ENCODE measurements around the gene RUFY4. TPM values are rescaled to one million over a fixed set of nuclear protein-coding genes. Genes with fewer than 3 reads are reported as not detected.

The RUFY4 gene
- total and polyA plus RNA-seq, 2 experiments from 2014 or later = 0.27 TPM; not detected in 1

DNA sequence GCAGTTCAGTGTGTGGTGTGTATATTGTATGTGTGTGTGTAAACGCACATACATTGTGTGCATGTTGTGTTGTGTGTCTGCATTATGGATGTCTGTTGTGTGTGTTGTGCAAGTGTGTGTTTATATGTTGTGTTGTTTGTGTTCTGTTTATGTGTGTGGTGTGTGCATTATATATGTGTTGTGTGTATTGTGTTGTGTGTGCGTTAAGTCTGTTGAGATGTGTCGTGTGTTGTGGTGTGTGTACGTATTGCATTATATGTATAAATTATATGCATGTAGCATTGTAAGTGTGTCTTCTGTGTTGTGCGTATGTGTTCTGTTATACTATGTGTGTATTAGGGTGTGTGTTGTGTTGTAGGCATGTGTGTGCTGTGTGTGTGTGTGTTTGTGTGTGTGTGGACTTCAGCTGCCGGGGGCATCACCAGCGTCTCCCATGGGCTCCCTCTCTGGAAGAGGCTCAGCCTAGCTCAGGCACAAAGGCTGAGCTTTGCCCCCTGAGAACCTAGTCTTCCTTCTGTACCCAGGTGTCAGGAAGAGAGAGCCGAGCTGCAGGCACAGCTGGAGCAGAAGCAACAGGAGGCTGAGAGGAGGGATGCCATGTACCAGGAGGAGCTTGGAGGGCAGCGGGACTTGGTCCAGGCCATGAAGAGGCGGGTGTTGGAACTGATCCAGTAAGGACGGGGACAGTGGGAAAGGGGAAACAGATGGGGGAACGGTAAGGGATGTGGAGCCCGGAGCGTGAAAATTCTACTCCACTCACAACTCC lies 13.7 kb downstream of the RUFY4 start:
- H3K4me1 ChIP-seq (ENCODE audit: insufficient read depth) = no peaks in the 10 kb centered on the region
- DNase-seq (ENCODE audit: low spot score) = no peak
- Mint-ChIP-seq H3K4me3 (no peak overlapping the region), H3K27ac (no peak overlapping the region), H3K27me3 (ENCODE audit: insufficient read depth, low read depth, poor library complexity) (peaks cover 6% of the 10 kb centered on the region), H3K4me1 (no peaks in the 10 kb centered on the region), H3K9me3 (peaks cover 10% of the 10 kb centered on the region; the same call in 2 of the 3 replicates), H3K36me3 (ENCODE audit: low read depth) (no peaks in the 10 kb centered on the region)
- no peaks in the 10 kb centered on the region for H3K36me3 ChIP-seq (ENCODE audit: insufficient read depth)
- no peak for TF ChIP-seq JUNB (IDR thresholded peaks at IDR 0.05; ENCODE audit: unreplicated experiment)
- no peak overlapping the region for H3K4me2 ChIP-seq
- no peaks in the 10 kb centered on the region for H3F3A ChIP-seq (replicated peaks; ENCODE audit: low read depth)
- H3K27me3 ChIP-seq (ENCODE audit: insufficient read depth) = no peaks in the 10 kb centered on the region
- no peak overlapping the region for H2AFZ ChIP-seq
- H3K9me2 ChIP-seq (ENCODE audit: insufficient read depth) = peaks cover 8% of the 10 kb centered on the region; the same call in 1 of the 2 replicates
- no peak overlapping the region for H3K27ac ChIP-seq (ENCODE audit: low read depth)
- H3K79me2 ChIP-seq (replicated peaks; ENCODE audit: insufficient read depth) = no peaks in the 10 kb centered on the region
- ATAC-seq = no peak
- no peaks in the 10 kb centered on the region for H4K20me1 ChIP-seq (replicated peaks; ENCODE audit: insufficient read depth)
- no peak overlapping the region for H3K4me3 ChIP-seq

DNA sequence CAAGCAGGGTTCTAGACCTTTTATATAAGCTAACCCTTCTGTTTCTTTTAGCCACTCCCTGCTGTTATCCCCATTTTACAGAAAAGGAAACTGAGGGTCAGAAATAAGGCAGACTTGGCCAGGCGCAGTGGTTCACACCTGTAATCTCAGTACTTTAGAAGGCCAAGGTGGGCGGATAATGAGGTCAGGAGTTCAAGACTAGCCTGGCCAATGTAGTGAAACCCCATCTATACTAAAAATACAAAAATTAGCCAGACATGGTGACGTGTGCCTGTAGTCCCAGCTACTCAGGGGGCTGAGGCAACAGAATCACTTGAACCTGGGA lies 14.3 kb downstream of the RUFY4 start:
- Histone ChIP-seq H4K20me1 (replicated peaks; ENCODE audit: insufficient read depth) (no peaks in the 10 kb centered on the region), H3K9me2 (ENCODE audit: insufficient read depth) (peaks cover 8% of the 10 kb centered on the region; the same call in 1 of the 2 replicates), H2AFZ (no peak overlapping the region), H3K4me3 (no peak overlapping the region), H3K4me2 (no peak overlapping the region), H3K79me2 (replicated peaks; ENCODE audit: insufficient read depth) (no peaks in the 10 kb centered on the region), H3F3A (replicated peaks; ENCODE audit: low read depth) (no peaks in the 10 kb centered on the region), H3K4me1 (ENCODE audit: insufficient read depth) (no peaks in the 10 kb centered on the region), H3K27me3 (ENCODE audit: insufficient read depth) (no peaks in the 10 kb centered on the region), H3K36me3 (ENCODE audit: insufficient read depth) (no peaks in the 10 kb centered on the region), H3K27ac (ENCODE audit: low read depth) (no peak overlapping the region)
- DNase-seq (ENCODE audit: low spot score) = no peak
- Mint-ChIP-seq H3K4me1 (no peaks in the 10 kb centered on the region), H3K9me3 (peaks cover 14% of the 10 kb centered on the region; the same call in 2 of the 3 replicates), H3K27me3 (ENCODE audit: insufficient read depth, low read depth, poor library complexity) (peaks cover 3% of the 10 kb centered on the region), H3K36me3 (ENCODE audit: low read depth) (no peaks in the 10 kb centered on the region), H3K27ac (no peak overlapping the region), H3K4me3 (no peak overlapping the region)
- ATAC-seq = no peak
- TF ChIP-seq REST (IDR thresholded peaks at IDR 0.05; ENCODE audit: unreplicated experiment) (no peak), STAT1 (IDR thresholded peaks at IDR 0.05; ENCODE audit: unreplicated experiment) (no peak), ZNF331 (CRISPR knock-in tag; IDR thresholded peaks at IDR 0.05; ENCODE audit: low read depth) (no peak), NANOG (IDR thresholded peaks at IDR 0.05; ENCODE audit: borderline replicate concordance) (no peak), POLR2AphosphoS5 (IDR thresholded peaks at IDR 0.05; ENCODE audit: low read depth) (no peak), ZNF462 (CRISPR knock-in tag; IDR thresholded peaks at IDR 0.05) (no peak), ZNF114 (CRISPR knock-in tag; IDR thresholded peaks at IDR 0.05) (no peak), JUNB (IDR thresholded peaks at IDR 0.05; ENCODE audit: unreplicated experiment) (no peak)
- TF ChIP-seq, protein P1, sequence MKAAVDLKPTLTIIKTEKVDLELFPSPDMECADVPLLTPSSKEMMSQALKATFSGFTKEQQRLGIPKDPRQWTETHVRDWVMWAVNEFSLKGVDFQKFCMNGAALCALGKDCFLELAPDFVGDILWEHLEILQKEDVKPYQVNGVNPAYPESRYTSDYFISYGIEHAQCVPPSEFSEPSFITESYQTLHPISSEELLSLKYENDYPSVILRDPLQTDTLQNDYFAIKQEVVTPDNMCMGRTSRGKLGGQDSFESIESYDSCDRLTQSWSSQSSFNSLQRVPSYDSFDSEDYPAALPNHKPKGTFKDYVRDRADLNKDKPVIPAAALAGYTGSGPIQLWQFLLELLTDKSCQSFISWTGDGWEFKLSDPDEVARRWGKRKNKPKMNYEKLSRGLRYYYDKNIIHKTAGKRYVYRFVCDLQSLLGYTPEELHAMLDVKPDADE (IDR thresholded peaks at IDR 0.05) = no peak

All from GM23338 (cell line).